Adrenal gland (tissue), 12 donors: ENCODE results near the gene HNRNPA3. TPM values are rescaled to one million over a fixed set of nuclear protein-coding genes. Genes with fewer than 3 reads are reported as not detected.

Experiments used
- DNase-seq, 7 donors: peaks; one replicate each; pipeline ENCODE4 v3.0.0-alpha.2; 2019 to 2020
- H3K27ac ChIP-seq, 5 donors: fragments of 200-600 bp; sonication (generic) in 4 of 5; 1 replicate in 3 of 5; 2 replicates in 2 of 5; pipeline versions ENCODE4 v1.5.1 to v1.8.0; 2016 to 2020; ENCODE audit warnings: mild to moderate bottlenecking in 1 of 5
- H3K27me3 ChIP-seq: fragments of 200-600 bp; 2 replicates; pipeline ENCODE4 v1.8.0; 2021
- H3K36me3 ChIP-seq, 2 donors: fragments of 200-600 bp; replicated peaks in 1 of 2; 1 replicate in 1 of 2; 2 replicates in 1 of 2; pipeline versions ENCODE4 v1.5.1 to v1.8.0; 2018 to 2022
- H3K4me1 ChIP-seq, 2 donors: fragments of 200-600 bp; replicated peaks in 1 of 2; 1 replicate in 1 of 2; 2 replicates in 1 of 2; pipeline versions ENCODE4 v1.5.1 to v1.8.0; 2018 to 2021
- H3K4me3 ChIP-seq, 4 donors: fragments of 200-600 bp; sonication (generic) in 3 of 4; one replicate each; pipeline ENCODE4 v1.5.1; 2016 to 2018
- H3K9me3 ChIP-seq, 3 donors: fragments of 200-600 bp; sonication (generic) in 1 of 3; replicated peaks in 1 of 3; 1 replicate in 2 of 3; 2 replicates in 1 of 3; pipeline versions ENCODE4 v1.5.1 to v1.8.0; 2016 to 2021
- POLR2A ChIP-seq, 2 donors: fragments of 450-650 bp; IDR thresholded peaks; one replicate each; pipeline ENCODE4 v1.6.1; 2017; ENCODE audit warnings: antibody characterized with exemption in 2 of 2, mild to moderate bottlenecking in 2 of 2, moderate library complexity in 1 of 2
- WGBS, 4 donors: extraction: QIAGEN DNeasy Blood & Tissue Kit in 2 of 4; methylation state at CpG; one replicate each; pipeline versions ENCODE4 v1.1.5 to v1.1.7; 2013 to 2017; 5-methylcytosine and 5-hydroxymethylcytosine counted together
- intact Hi-C, 2 donors: fragments of 100-400 bp; cut with DNase I; formaldehyde crosslinking; loops; one replicate each; pipeline versions ENCODE4 v1.14.1 to v1.15.0; 2022 to 2023
- microRNA-seq, 3 donors: library from miRNA; unstranded; fragments of <30 nt; microRNA quantifications; one replicate each; pipeline ENCODE4, GENCODE V29; 2017 to 2020
- polyA plus RNA-seq, 3 donors: library from polyadenylated mRNA; stranded (reverse); fragments of 200-250 nt in 2 of 3; fragments of 350-450 nt in 1 of 3; fragmentation: Illumina TruSeq in 1 of 3; extraction: RNeasy Lipid Tissue Mini Kit (QIAGEN cat#74804) in 1 of 3; gene quantifications; one replicate each; pipeline ENCODE4 v1.2.3, GENCODE V29; 2013 to 2014
- small RNA-seq, 2 donors: library from RNA; depleted of rRNA; stranded (forward); fragments of <200 nt; gene quantifications; one replicate each; pipeline ENCODE3, GENCODE V24; 2016
- total RNA-seq, 9 donors: library from RNA; depleted of rRNA in 4 of 9; stranded (reverse); fragments of >200 nt in 4 of 9; fragments of 120-200 nt in 1 of 9; fragmentation: NEBNext Ultra II Directional in 1 of 9; extraction: Animal tissue kit (Norgen Biotek cat#: 25700) in 1 of 9; gene quantifications; one replicate each; pipeline versions ENCODE4 v1.1.0 to v1.2.4, GENCODE V29; 2013 to 2023
- TF ChIP-seq, protein P1 (sequence below), 6 experiments: fragments of 450-650 bp in 4 of 6; fragments of 200-600 bp in 2 of 6; sonication (generic) in 1 of 6; IDR thresholded peaks; 1 replicate in 5 of 6; 2 replicates in 1 of 6; pipeline versions ENCODE4 v1.5.1 to v1.8.0; 2016 to 2021; ENCODE audit warnings: antibody characterized with exemption in 6 of 6, mild to moderate bottlenecking in 2 of 6, moderate library complexity in 1 of 6
- donor health status: healthy with polysubstance abuse.
- donor health status: Bipolar disorder and iron deficiency.
- donor health status: DM: yes; HTN: yes; CAD: no.
- donor health status: DM: no; HTN: no; CAD: no.
- donor health status: DM: no; HTN: no; CAD: no.
- donor health status: DM: yes; HTN: yes; CAD: no.

The HNRNPA3 gene
- total and polyA plus RNA-seq, 12 donors: 22.6 to 223 (median 107) TPM

- Histone ChIP-seq H3K36me3 (no peaks in the 10 kb centered on the region), H3K27me3 (no peaks in the 10 kb centered on the region), H3K9me3 (no peaks in the 10 kb centered on the region), H3K27ac (no peak overlapping the region), H3K4me3 (no peak overlapping the region), H3K4me1 (peaks cover 0 to 13% of the 10 kb centered on the region in 2 donors)
- DNase-seq: no peak
- whole genome bisulfite sequencing, 4 donors: 58 to 83% (median 67%) methylated on average over 3 of the region's 3 CpGs
- TF ChIP-seq POLR2A (IDR thresholded peaks at IDR 0.05): no peak
- TF ChIP-seq, protein P1, sequence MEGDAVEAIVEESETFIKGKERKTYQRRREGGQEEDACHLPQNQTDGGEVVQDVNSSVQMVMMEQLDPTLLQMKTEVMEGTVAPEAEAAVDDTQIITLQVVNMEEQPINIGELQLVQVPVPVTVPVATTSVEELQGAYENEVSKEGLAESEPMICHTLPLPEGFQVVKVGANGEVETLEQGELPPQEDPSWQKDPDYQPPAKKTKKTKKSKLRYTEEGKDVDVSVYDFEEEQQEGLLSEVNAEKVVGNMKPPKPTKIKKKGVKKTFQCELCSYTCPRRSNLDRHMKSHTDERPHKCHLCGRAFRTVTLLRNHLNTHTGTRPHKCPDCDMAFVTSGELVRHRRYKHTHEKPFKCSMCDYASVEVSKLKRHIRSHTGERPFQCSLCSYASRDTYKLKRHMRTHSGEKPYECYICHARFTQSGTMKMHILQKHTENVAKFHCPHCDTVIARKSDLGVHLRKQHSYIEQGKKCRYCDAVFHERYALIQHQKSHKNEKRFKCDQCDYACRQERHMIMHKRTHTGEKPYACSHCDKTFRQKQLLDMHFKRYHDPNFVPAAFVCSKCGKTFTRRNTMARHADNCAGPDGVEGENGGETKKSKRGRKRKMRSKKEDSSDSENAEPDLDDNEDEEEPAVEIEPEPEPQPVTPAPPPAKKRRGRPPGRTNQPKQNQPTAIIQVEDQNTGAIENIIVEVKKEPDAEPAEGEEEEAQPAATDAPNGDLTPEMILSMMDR (IDR thresholded peaks at IDR 0.05): no peak
- intact Hi-C loops: no loop called here
Observed at GRCh38 chr2:177273408-177273807, 60.8 kb downstream of the HNRNPA3 start.

Small RNA genes within 50 kb of the gene (microRNA-seq; reads per million reads assigned to microRNA genes)
- gene MIR3128: 0 reads per million in 3 donors

Small RNA genes within 50 kb of the gene (small RNA-seq; reads per million reads assigned to genes)
- 0 reads per million in 2 donors for gene MIR3128
- 0 reads per million in 2 donors for gene RF00019

Other genes with a start within 250 kb of the HNRNPA3 start
- gene NFE2L2, start 51.9 kb downstream of the HNRNPA3 start, total RNA-seq: 100 to 1,000 TPM in 2 of 9 donors, 10 to 100 TPM in 7; 54.4 to 119 (median 83.2) TPM
- gene NFE2L2, start 51.9 kb downstream of the HNRNPA3 start, polyA plus RNA-seq: 10 to 100 TPM; 41.1 to 87.6 (median 52.7) TPM
- gene AGPS, start 180.0 kb downstream of the HNRNPA3 start, total RNA-seq: 10 to 100 TPM; 24.6 to 43.1 (median 34.7) TPM
- 10 to 100 TPM in 1 of 3 donors, 1 to 10 TPM in 2; 3.8 to 29.4 (median 6.1) TPM for gene AGPS, start 180.0 kb downstream of the HNRNPA3 start, polyA plus RNA-seq